Epithelial cell of esophagus (primary cell): Measurements from ENCODE around the gene ZCWPW1.

Experiments used
- DNase-seq: peaks from one replicate; pipeline ENCODE4 v3.0.0; 2010; ENCODE audit warnings: low read depth
- H3K4me3 ChIP-seq: 2 replicates; pipeline ENCODE4 v1.5.1; 2011; ENCODE audit warnings: mild to moderate bottlenecking, low read length, control low read depth
- CTCF ChIP-seq: IDR thresholded peaks from 2 replicates; pipeline ENCODE4 v1.5.1; 2011; ENCODE audit warnings: low read depth, mild to moderate bottlenecking, low read length, control low read depth, inconsistent platforms; ENCODE audit not compliant: insufficient read depth; ENCODE audit errors: missing control alignments

ZCWPW1 gene

GRCh38 chr7:100432621-100433275, 4.2 kb upstream of the ZCWPW1 start:
- TF ChIP-seq CTCF = no peak
- DNase-seq = no peak
- H3K4me3 ChIP-seq = no peak overlapping the region

GRCh38 chr7:100432053-100432452, 3.5 kb upstream of the ZCWPW1 start:
- H3K4me3 ChIP-seq = peak overlapping the region; percentile 19
- TF ChIP-seq CTCF = no peak

GRCh38 chr7:100431286-100431735, 2.8 kb upstream of the ZCWPW1 start:
- no peak for TF ChIP-seq CTCF
- DNase-seq = no peak
- peak overlapping the region; percentile 86 for H3K4me3 ChIP-seq

More at GRCh38 chr7:100432053-100432452, 3.5 kb upstream of the ZCWPW1 start:
- no peak for DNase-seq

DNA sequence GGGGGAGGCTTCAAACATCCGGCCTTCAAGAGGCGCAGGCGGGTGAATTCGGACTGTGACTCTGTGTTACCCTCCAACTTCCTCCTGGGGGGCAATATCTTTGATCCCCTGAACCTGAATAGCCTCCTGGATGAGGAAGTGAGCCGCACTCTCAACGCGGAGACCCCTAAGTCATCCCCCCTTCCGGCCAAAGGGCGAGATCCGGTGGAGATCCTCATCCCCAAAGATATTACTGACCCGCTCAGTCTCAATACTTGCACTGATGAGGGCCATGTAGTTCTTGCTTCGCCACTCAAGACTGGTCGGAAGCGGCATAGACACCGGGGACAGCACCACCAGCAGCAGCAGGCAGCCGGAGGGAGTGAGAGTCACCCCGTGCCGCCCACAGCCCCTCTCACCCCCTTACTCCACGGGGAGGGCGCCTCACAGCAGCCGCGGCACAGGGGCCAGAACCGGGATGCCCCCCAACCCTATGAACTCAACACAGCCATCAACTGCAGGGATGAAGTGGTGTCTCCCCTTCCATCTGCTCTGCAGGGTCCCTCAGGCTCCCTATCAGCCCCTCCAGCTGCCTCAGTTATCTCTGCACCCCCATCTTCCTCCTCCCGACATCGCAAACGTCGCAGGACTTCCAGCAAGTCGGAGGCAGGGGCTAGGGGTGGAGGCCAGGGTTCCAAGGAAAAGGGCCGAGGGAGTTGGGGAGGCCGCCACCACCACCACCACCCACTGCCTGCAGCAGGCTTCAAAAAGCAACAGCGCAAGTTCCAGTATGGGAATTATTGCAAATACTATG, 2.2 kb upstream of the ZCWPW1 start:
- no peak for TF ChIP-seq CTCF
- H3K4me3 ChIP-seq = peak overlapping the region; percentile 86
- DNase-seq = no peak

DNA sequence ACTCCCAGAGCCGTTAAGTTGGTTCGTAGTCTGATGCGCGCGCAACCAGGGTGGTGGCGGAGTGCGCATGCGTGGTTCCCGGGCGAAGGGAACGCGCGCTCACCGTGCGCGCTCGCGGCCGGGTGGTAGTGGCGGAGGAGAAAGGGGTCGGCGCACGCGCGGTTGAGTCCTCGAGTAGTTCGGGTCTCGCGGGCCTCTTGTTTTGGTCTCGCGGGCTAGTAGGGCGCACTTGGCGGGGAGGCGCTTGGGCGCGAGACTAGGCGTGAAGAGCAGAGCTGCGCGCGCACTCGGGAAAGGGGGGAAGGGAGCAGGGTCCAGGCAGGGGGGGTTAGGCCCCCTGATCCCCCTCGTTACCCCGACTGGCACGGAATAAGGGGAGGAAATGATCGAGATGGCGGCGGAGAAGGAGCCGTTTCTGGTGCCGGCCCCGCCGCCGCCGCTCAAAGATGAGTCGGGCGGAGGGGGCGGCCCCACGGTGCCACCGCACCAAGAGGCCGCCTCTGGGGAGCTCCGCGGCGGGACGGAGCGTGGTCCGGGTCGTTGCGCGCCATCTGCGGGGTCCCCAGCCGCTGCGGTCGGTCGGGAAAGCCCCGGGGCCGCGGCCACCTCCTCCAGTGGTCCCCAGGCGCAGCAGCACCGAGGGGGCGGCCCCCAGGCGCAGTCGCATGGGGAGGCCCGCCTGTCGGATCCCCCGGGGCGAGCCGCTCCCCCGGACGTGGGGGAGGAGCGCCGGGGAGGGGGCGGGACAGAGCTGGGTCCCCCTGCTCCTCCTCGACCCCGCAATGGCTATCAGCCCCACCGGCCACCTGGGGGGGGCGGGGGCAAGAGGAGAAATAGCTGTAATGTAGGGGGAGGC, 1.4 kb upstream of the ZCWPW1 start, which contains the start of gene MEPCE:
MEPCE (plus strand) TSS at position 195 of the 856 bp plus-strand sequence; CDS start at position 383, 188 bp downstream.
- DNase-seq = peak; percentile 90
- no peak for TF ChIP-seq CTCF
- peak within 1 kb of the TSS; percentile 86 for H3K4me3 ChIP-seq

DNA sequence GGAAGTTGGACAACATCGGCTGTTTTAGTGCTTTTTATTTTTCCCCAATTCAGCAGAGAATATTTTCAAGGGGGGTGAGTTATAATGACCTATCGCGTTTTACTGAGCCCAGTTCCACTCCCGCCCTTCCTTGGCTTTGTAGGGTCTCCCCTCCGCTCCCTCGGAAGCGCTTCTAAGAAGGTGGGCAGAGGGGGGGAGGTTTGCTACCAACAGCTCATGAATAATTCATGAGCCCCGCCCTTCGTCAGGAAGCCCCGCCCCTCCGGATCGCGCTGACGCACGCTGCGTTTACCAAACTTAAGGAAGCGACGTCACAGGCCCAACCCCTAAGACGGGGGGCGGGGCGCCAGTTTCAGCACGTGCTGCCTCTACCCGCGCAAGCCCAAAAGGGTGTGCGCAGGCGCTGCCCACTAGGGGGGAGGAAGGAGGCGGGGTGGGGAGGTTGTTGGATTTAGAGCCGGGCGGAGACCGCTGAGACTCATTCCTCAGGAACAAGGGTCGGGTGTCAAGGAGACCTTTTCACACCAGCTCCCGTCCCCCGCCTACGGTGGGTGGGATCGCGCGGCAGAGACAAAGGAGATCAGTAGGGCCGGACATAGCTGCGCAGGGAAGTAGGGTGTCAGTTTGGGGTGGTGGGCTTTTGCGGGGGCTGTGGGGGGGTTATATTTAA, 599 bp upstream of the ZCWPW1 start:
- H3K4me3 ChIP-seq = peak overlapping the region; percentile 86
- DNase-seq = peak; percentile 100
- TF ChIP-seq CTCF = peak; percentile 11
